Gastrocnemius medialis (tissue), 4 donors: Measurements from ENCODE around the gene KLHDC9.

Experiments used
- POLR2A ChIP-seq, 2 donors: fragments of 450-650 bp; IDR thresholded peaks; one replicate each; pipeline ENCODE4 v1.6.1; 2017; ENCODE audit warnings: antibody characterized with exemption in 2 of 2, mild to moderate bottlenecking in 2 of 2, moderate library complexity in 2 of 2
- TF ChIP-seq, protein P1 (sequence below), 5 experiments: fragments of 450-650 bp in 3 of 5; fragments of 200-600 bp in 2 of 5; sonication (generic) in 2 of 5; IDR thresholded peaks in 4 of 5; conservative IDR thresholded peaks in 1 of 5; 1 replicate in 4 of 5; 2 replicates in 1 of 5; pipeline ENCODE4 v1.5.1; 2016 to 2019; ENCODE audit warnings: antibody characterized with exemption in 5 of 5, mild to moderate bottlenecking in 3 of 5, moderate library complexity in 3 of 5

DNA sequence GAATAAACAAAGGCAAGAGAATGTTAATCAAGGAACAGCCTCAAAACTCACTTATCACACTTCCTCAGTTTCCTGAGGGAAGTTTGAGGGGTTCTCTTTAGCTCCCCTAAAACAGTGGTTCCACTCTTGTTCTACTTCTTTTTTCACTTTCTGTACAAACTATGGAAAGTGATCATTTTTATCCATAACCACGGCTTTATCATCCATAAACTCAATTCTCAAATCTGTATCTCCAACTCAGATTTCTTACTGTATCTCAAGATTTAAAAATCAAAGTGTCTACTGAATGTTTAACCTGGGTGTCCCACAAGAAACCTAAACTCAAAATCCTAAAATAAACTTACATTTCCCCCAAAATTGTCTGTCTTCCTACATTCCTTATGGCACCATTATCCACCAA, 15.8 kb downstream of the KLHDC9 start:
- TF ChIP-seq POLR2A (IDR thresholded peaks at IDR 0.05): no peak
- TF ChIP-seq, protein P1, sequence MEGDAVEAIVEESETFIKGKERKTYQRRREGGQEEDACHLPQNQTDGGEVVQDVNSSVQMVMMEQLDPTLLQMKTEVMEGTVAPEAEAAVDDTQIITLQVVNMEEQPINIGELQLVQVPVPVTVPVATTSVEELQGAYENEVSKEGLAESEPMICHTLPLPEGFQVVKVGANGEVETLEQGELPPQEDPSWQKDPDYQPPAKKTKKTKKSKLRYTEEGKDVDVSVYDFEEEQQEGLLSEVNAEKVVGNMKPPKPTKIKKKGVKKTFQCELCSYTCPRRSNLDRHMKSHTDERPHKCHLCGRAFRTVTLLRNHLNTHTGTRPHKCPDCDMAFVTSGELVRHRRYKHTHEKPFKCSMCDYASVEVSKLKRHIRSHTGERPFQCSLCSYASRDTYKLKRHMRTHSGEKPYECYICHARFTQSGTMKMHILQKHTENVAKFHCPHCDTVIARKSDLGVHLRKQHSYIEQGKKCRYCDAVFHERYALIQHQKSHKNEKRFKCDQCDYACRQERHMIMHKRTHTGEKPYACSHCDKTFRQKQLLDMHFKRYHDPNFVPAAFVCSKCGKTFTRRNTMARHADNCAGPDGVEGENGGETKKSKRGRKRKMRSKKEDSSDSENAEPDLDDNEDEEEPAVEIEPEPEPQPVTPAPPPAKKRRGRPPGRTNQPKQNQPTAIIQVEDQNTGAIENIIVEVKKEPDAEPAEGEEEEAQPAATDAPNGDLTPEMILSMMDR (IDR thresholded peaks at IDR 0.05 in 4 of 5, conservative IDR thresholded peaks at IDR 0.05 in 1 of 5): no peak
